RPMI8226 (cell line): ENCODE measurements around the gene ZCCHC24.
A peak's percentile ranks its signal among the peaks of the same experiment; 100 is the strongest.

ENCODE experiments used
- DNase-seq: peaks from one replicate; pipeline ENCODE4 v3.0.0-alpha.2; 2015

The ZCCHC24 gene

DNA sequence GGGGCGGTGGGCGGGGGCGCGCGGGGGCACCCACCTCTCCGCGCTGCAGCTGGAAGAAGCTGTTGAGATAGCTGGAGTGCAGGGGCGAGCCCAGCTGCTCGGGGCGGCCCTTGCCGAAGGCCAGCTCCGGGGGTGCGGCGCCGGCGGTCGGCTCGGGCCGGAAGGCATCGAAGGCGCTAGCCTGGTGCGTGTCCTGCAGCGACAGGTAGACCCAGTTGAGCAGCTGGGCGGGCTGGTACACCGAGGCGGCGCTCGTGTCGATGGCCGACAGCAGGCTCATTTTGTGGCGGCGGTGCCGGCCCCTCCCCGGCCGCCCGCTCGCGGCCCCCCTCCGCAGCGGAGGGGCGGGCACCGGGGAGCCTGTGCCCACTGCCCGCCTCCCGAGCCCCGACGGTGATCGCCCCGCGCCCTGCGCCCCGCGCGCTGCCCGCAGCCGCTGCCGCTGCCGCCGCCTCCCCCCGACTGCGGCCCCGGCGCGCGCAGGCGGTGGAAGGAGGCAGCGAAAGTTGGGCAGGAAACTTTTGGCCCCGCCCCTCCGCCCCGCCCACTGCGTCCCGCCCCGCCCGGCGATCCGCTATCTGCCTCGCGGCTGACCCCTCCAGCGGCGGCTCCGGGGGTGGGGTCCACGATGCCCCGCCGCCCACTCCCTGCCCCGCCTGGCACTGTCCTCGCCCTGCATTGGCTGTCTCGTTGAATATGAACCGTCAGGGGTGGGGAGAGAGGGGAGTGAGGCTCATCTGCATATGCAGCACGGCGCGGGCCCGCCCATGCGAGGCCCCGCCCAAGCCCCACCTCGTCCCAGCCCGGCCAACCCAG, at the start of gene ZCCHC24:
Gene ZCCHC24, minus strand, starts transcription at position 464 of the 816 bp plus-strand sequence. Its CDS starts 184 bp downstream, at position 280.
- peak; percentile 93 for DNase-seq

DNA sequence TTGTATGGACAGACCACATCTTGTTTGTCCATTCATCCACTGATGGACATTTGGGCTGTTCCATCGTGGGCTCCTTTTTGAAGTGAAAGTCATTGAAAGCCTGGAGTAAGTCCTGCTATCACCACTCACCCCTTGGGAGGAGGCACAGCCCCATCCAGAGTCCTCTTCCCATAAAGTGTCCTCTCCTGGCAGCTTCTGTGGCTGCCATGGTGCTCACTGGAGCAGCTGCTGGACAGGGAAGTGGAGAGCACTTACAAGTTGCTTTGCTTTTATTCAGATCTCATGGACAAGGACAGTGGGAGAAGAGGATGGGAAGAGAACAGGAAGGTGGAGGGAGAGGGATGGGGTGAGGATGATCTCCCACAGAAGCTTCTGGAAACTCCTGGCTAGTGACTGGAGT, 48.4 kb upstream of the ZCCHC24 start:
- DNase-seq = no peak

DNA sequence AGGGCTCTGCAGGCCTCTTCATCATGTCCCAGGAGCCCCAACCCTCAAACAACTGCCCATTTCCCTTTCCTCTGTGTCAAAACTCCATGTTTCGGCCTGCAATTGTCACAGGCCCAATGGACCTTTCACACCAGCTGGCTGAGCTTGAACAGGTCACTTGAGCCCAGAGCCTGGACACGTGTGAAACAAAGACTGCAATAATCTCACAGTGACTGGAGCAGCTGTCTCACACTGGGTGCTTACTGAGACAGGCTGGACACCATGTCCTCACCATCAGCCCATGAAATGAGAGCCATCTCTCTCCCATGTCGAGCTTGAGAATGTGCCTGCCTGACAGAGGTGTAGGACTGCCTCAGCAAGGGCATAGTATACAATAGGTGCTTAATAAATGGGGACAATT, 47.4 kb upstream of the ZCCHC24 start:
- no peak for DNase-seq

DNA sequence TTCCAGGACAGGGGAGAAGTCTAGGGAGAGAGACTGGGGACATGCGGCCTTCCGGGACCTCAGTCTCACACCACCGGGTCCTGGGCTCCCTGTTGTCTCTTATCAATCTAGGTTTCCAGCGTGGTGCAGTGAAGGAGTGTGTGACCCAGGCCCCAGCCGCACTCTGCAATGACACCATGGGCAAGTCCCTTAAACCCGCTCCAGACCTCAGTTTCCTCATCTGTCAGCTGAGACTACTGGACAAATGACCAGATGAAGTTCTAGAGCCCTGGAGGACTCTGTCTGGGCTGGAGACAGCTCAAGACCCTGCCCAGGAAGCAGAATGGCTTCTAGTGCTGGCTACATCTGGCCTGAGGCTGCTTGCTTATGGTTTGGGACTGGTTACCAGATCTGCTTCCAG, 46.8 kb upstream of the ZCCHC24 start:
- DNase-seq = no peak

DNA sequence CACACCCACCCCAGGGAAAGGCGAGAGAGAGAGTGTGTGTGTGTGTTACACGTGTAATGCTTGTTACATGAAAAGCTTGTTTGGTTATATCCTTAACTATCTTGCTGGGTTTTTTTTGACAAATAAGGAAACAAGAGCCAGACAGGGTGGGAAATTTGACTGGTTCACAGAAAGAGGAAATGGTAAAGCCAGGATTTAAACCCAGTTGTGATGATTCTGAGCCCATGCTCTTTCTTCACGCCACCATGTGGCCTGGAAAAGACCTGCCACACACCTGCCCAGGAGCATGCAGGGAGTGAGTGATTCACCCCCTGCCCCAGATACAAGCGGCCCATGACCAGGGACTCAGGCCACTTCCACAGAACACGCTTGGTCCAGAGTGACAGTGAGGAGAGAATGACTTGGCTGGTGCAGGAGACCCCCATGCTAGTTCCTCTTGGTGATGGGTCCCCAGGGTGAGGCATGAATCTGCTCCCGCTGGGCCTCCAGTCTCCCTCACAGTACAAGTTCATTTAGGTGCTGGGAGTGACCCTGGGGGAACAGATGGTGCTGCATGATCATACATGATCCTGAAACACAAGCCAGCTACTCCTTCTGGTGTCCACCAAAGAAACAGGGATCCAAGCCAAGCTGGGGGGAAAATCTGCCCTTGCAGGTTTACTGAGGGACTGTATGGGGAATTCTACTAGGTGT, 45.9 kb upstream of the ZCCHC24 start:
- DNase-seq = peak; percentile 18

DNA sequence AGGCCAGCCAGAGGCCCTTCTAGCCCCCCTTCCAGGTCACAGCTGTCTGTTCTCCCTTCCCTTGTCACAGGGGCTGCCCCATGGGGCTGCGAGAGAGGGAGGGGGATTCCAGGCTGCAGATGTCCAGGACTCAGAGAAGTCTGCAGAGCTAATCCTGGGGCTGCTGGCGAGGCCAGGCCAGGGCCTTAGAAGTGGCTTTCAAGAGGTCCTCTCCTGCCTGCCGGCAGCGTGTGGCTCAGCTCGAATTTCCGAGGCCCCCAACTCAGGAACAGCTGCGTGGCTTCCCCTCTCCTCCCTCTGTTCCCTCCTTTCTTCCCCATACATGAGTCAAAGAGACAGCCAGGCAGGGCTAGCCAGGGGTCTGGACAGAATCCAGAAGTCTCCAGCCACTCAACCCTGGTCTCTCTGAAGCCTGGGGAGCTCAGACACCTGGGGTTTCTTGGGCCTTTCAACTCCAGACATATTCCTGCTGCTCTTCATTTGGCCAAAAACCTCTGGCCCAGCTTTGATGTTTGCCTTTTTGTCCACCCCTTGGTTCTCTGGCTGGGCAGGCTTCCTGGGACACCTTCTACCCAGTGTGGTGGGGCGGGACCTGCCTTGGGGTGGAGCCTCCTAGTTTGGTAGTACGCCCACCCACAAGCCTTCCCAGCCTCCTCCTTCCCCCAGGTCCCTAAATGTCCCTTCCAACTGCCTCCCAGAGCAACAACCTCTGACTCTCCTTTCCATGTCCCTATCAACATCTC, 45.1 kb upstream of the ZCCHC24 start:
- no peak for DNase-seq

DNA sequence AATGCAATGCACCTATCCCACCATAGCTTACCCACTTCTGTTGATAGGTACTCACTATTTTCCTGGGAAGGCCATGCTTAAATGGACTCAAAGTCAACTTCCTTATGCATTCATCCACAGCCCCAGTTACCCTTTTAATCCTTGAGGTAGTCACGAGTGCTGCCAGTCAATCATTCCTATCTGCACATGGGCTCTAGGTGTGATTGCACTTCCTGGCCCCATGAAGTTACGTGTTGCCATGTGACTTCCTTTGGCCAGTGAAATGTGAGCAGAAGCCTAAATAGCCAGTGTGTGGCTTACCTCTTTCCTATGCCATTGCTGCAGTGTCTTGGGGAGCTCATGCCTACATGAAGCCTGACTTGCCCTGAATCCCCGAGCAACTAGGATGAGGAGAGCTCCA, 43.4 kb upstream of the ZCCHC24 start:
- no peak for DNase-seq

DNA sequence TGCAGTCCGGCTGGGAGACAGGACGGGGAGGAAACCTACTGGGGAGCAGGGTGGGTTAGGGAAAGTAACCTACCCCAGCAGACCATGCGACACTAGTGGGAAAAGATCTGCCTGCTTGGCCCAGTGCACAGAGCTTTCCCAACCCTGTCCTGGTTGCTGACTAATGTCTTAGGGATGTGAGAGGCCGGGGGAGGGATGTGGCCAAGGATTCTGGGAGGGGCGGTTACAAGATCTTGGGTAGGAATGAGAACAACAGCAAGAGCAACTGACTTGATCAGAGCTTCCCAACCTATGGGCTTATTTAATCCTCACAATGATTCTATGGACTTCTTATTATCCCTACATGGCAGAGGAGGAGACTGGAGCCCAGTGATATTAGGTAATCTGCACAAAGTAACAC, 42.9 kb upstream of the ZCCHC24 start:
- no peak for DNase-seq

DNA sequence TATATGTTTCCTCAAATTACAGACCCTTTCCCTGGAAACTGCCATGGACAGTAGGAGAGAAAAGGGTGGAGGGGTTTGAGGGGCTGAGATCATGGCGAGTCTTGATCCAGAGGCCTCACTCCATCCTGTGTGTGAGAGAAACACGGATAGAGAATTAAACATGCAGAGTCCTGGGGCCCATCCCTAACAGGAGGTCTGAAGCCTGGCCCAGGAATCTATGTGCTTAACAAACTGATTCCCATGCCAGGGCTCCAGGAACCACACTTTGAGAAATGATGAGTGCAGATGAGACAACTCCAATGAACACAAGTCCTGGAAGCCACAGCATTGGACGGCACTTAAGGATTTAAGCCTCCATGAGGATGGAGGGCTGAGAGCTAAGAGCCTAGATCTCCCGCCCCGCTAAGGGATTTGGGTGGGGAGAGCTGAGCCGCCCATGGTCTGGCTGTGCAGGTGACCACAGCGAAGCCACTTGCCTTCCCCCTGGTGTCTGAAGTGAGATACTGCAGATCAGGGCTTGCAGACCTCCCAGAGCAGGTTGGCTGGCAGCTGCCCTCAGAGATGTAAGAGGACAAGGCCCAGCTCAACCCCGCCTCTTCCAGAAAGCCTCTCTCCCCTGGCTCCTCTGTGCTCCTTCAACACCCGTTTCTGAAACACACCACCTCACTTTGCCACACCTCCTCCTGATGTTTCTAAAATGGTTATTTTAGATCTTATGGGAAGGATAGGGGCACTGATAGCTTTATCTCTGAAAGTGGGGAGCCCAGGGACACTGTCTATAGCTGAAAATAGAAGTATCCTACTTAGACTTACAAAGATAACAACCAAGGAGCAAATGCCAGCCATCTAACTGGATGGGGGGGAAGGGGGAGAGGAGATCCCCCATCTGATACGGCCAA, 42.1 kb upstream of the ZCCHC24 start:
- peak; percentile 60 for DNase-seq

DNA sequence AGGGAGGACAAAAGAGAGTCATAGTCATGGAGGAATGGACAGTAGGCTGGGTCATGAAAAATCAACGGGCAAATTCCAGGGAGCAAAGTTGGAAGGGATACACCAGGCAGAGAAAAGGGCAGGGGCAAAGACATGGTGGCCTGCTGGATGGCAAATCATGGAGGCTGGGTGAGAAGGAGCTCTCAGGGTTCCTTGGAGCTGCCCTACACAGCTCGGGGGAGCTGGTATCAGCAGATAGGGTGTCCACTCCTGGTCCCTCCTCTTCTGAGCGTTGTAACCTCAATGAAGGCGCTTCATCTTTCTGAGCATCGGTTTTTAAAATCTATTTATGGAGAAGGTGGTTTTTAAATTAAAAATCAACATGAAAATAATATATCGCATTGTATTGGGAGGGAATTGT, 39.1 kb upstream of the ZCCHC24 start:
- DNase-seq = no peak

DNA sequence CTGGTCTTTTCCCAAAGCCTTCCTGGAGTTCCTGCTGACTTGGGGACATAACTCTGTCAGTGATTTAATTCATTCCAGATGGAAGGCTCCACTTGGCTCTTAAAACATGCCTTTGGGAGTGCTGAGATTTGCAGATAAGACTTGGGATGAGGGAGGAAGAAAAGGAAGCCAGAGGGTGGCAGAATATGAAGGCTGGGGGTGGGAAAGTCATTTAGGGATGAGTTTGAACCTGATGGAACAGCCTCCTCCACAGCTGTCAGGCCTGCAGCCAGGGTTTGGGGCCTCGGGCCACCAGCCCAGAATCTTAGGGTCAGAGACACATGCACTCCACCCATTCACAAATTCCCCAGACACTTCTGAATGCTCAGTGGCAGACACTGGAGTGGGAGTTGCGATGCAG, 38.5 kb upstream of the ZCCHC24 start:
- no peak for DNase-seq

DNA sequence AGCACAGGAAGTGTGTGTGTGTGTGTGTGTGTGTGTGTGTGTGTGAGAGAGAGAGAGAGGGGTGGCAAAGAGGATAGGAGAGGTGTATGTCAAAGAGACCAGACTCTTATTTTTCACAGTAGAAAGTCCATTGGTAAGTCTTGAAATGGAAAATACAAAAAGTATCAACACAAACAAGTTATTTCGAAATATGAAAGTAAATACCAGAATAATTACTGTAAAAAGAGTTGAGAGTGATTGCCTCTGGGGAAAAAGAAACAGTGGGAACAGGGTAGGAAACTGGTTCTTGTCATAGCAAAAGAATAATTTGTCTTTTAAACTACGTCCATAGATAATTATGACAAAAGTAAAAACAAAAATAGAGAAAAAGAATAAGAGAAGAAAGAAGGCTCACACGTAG, 37.9 kb upstream of the ZCCHC24 start:
- no peak for DNase-seq

DNA sequence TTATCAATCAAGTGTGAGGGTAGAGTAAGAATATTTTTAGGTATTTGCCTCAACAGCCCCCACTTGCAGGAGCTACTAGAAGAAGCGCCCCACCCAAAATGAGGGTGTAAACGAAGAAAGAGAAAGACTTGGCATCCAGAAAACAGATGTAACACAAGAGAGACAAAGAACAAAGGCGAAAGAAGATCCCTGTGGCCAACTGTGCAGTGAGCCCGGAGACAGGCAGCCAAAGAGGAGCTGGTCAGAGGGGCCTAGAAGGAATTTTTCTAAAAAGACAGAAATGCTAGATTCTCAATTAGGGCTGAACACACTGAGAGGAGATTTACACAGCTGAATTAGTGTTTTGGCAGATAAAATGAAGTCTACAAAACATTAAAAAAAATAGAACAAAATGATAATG, 37.3 kb upstream of the ZCCHC24 start:
- DNase-seq = no peak

DNA sequence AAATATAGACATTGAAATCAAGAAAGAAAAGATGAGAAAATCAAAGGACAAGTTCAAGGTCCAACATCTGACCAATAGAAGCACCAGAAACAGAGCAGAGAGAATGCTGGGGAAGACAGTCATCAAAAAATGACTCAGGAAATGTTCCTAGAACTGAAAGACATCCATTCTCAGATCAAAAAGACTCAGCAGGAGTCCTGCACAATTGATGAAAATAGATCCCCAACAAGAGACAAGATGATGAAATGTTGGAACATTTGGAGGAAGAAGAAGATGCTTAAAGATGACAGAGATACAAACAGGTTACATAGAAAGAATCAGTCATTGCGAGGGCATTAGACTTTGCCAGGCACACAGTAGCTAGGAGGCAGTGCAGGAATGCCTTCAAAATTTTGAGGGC, 36.9 kb upstream of the ZCCHC24 start:
- no peak for DNase-seq

DNA sequence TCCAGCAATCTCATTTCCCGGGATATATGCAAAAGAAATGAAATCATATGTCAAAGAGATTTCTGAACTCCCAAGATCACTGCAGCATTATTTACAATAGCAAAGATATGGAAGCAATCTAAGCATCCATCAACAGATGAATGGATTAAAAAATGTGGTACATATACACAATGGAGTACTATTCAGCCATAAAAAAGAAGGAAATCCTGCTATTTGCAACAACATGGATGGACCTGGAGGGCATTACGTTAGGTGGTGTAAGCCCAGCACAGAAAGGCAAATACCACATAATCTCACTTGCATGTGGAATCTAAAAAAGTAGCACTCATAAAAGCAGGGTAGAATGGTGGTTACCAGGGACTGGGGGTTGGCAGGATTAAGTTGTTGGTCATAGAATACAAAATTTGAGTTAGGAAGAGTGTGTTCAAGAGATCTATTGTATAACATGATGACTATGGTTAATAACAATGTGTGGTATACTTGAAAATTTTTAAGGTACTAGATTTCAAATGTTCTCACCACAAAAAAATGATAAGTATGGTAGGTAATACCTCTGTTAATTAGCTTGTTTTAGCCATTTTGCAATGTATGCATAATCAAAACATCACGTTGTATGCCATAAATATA, 34.0 kb upstream of the ZCCHC24 start:
- DNase-seq = no peak

DNA sequence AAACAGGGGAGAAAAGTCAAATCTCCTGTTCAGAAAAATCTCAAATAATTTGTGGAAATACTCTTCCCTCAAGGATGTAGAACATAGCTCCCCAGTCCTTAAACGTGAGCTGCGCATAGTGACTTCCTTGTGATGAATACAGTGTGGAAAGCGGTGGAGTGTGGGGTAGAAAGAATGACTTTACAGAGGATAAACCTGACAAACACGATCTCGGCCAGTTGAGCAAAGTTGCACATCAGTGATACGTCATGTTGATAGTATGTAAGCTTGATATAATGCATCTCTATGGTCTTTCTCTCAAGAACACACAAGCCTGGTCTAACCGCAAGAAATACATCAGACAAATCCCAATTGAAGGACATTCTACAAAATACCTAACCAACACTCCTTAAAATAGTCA, 32.0 kb upstream of the ZCCHC24 start:
- no peak for DNase-seq

DNA sequence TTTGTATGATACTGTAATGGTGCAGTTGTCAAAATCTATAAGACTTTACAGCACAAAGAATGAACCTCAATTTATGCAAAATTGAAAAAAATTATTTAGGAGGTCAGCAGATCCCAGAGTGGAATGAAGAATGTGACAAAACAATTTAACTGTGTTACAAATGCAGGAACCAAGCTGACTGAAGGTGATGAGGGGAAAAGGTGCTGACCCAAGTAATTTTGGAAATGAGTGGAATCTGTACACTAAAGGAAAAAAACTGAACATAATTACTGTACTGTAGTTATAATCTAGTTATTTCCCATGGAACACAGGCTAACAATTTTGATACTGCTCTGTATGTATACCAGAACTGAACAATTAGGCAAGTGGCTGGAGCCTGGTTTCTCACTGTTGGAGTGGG, 31.2 kb upstream of the ZCCHC24 start:
- DNase-seq = no peak

DNA sequence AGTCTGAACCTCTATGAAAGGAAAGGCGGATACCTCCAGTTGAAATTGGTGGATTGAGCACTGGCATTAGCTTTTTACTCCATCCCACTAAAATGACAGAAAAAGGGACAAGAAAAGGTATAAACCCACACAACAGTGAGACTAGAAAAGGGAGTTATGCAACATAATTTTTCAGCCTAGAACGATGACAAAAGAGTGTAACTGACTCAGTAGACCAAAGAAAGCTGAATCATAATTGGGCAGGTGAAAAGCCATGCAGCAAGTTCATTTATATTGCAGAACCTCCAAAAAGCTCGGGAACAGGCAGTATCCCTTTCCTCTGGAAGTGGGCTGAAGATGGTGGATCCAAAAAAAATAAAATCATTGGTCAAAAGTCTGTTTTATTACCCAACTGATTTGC, 30.5 kb upstream of the ZCCHC24 start:
- no peak for DNase-seq

DNA sequence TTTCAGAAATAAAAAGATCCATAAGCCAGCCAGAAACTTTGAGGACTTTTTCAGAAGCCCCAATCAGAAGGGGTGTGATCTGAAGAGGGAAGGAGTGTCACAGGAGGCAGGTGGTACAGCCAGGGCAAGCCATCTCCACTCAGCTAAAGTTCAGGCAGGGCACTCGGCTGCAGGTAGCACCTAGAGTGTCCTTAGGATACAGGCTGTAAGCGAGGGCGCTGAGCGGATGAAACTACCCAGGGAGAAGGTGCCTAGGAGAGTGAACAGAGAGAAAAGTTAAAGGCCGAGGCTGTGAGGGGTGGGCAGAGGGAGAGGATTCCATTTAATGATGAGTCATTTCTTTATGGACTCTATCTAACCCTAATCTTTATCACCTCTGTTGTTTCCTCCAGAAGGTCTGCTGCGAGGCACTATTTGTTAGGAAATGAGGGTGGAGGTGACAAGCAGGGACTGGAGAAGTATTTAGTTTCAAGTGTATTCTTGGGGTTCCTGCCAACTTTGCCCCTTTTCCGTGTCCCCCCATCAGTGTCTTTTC, 29.8 kb upstream of the ZCCHC24 start:
- no peak for DNase-seq

DNA sequence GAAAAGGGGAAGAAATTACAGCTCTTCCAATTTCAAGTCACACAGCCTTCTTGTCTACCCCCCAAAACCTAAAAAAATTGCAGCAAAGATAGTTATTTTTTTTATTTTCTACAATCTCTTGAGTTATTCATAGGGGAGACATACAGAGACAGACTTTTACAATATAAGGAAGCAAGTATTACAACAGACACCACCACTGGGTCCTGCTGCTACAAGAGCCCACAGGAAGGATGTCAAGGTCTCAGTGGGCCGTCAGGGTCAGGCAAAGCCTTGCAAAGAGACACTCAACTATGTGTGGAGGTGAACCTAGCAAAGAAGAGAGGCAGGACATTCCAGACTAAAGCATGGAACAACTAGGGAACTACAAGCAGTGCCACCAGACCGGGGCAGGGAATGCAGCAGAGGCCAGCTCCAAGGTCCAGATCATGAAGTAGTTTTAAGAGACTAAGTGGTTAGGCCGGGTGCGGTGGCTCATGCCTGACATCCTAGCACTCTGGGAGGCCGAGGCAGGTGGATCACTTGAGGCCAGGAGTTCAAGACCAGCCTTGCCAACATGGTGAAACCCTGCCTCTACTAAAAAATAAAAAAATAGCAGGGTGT, 28.2 kb upstream of the ZCCHC24 start:
- no peak for DNase-seq

DNA sequence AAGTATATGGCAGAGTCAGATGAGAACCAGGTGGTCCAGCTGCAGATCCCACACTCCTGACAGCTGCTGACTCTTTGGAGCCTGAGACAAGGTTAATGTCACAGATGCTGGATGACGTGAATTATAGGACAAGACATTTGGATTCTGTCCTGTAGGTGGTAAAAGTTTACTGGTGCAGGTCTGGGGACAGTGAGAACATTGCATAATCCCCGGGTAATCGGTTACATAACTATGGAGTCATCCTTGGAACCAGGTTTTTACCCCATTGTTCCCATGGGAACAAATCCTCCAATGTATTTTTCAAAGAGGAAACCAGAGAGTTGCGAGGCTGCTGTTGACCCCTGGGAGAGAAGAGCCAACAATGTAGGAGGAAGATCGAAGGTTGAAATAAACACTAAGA, 27.5 kb upstream of the ZCCHC24 start:
- no peak for DNase-seq

DNA sequence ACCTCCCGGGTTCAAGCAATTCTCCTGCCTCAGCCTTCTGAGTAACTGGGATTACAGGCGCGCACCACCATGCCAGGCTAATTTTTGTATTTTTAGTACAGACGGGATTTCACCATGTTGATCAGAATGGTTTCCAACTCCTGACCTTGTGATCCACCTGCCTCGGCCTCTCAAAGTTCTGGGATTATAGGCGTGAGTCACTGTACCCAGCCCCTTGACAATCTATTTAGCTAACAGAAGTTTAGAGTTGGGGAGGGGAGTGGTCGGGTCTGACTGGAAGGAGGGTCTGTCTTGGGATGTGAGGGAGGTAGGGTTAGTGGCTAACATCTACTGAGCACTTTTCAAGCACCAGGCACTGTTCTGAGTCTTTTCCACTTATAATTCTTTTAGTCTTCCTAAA, 27.0 kb upstream of the ZCCHC24 start:
- DNase-seq = no peak
